ENCODE results near the gene XDH.
A peak's percentile ranks its signal among the peaks of the same experiment; 100 is the strongest.

Gene XDH

GRCh38 chr2:31414601-31415241, at the start of gene XDH:
XDH (minus strand) TSS chr2:31414742; CDS start chr2:31414666, 76 bp downstream.
- no peak for DNase-seq (ENCODE audit: low spot score)

- DNase-seq (ENCODE audit: low spot score): no peak
Measured at GRCh38 chr2:31457651-31458050, 43.1 kb upstream of the XDH start.

GRCh38 chr2:31446848-31447247, 32.3 kb upstream of the XDH start:
- DNase-seq (ENCODE audit: low spot score): peak; percentile 74

- no peak for DNase-seq (ENCODE audit: low spot score)
Measured at GRCh38 chr2:31442376-31442775, 27.8 kb upstream of the XDH start.

- DNase-seq (ENCODE audit: low spot score): peak; percentile 67
Measured at GRCh38 chr2:31440764-31441163, 26.2 kb upstream of the XDH start.

- peak; percentile 44 for DNase-seq (ENCODE audit: low spot score)
Measured at GRCh38 chr2:31434911-31435310, 20.4 kb upstream of the XDH start.

- DNase-seq (ENCODE audit: low spot score): no peak
Measured at GRCh38 chr2:31433541-31433940, 19.0 kb upstream of the XDH start.

- no peak for DNase-seq (ENCODE audit: low spot score)
Measured at GRCh38 chr2:31430439-31431165, 16.1 kb upstream of the XDH start.

GRCh38 chr2:31429759-31430438, 15.4 kb upstream of the XDH start:
- DNase-seq (ENCODE audit: low spot score): no peak

- DNase-seq (ENCODE audit: low spot score): no peak
Measured at GRCh38 chr2:31429040-31429439, 14.5 kb upstream of the XDH start.

GRCh38 chr2:31428001-31428418, 13.5 kb upstream of the XDH start:
- DNase-seq (ENCODE audit: low spot score): no peak

- DNase-seq (ENCODE audit: low spot score): no peak
Measured at GRCh38 chr2:31426096-31426495, 11.6 kb upstream of the XDH start.

- DNase-seq (ENCODE audit: low spot score): no peak
Measured at GRCh38 chr2:31421634-31422033, 7.1 kb upstream of the XDH start.

- no peak for DNase-seq (ENCODE audit: low spot score)
Measured at GRCh38 chr2:31420936-31421335, 6.4 kb upstream of the XDH start.

- no peak for DNase-seq (ENCODE audit: low spot score)
Measured at GRCh38 chr2:31419386-31419785, 4.8 kb upstream of the XDH start.

GRCh38 chr2:31415421-31415820, 879 bp upstream of the XDH start:
- DNase-seq (ENCODE audit: low spot score): peak; percentile 48

GRCh38 chr2:31413862-31414550, 536 bp downstream of the XDH start:
- DNase-seq (ENCODE audit: low spot score): no peak

GRCh38 chr2:31413025-31413424, 1.5 kb downstream of the XDH start:
- peak; percentile 33 for DNase-seq (ENCODE audit: low spot score)

GRCh38 chr2:31411771-31412170, 2.8 kb downstream of the XDH start:
- no peak for DNase-seq (ENCODE audit: low spot score)

GRCh38 chr2:31406593-31407385, 7.8 kb downstream of the XDH start:
- no peak for DNase-seq (ENCODE audit: low spot score)

GRCh38 chr2:31404827-31405226, 9.7 kb downstream of the XDH start:
- no peak for DNase-seq (ENCODE audit: low spot score)

GRCh38 chr2:31404302-31404701, 10.2 kb downstream of the XDH start:
- DNase-seq (ENCODE audit: low spot score): no peak

Measured in GM03348 (cell line).